ENCODE data around the gene AUTS2. TPM values are rescaled to one million over a fixed set of nuclear protein-coding genes. Genes with fewer than 3 reads are reported as not detected.
"Not testable (repeated sequence)": the region's sequence is repeated elsewhere in the genome, so short reads cannot be mapped to it uniquely, and the experiment has no call there.

Gene AUTS2
- total RNA-seq, 1 experiment from 2014 or later, result 4.6 TPM

DNA sequence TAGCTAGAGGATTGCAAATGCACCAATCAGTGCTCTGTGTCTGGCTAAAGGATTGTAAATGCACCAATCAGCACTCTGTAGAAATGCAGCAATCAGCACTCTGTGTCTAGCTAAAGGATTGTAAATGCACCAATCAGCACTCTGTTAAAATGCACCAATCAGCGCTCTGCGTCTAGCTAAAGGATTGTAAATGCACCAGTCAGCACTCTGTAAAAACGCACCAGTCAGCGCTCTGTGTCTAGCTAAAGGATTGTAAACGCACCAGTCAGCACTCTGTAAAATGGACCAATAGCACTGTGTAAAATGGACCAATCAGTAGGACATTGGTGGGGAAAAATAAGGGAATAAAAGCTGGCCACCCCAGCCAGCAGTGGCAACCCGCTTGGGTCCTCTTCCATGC is 187.9 kb downstream of the AUTS2 start:
- DNase-seq (ENCODE audit: low read depth), result not testable (repeated sequence)

DNA sequence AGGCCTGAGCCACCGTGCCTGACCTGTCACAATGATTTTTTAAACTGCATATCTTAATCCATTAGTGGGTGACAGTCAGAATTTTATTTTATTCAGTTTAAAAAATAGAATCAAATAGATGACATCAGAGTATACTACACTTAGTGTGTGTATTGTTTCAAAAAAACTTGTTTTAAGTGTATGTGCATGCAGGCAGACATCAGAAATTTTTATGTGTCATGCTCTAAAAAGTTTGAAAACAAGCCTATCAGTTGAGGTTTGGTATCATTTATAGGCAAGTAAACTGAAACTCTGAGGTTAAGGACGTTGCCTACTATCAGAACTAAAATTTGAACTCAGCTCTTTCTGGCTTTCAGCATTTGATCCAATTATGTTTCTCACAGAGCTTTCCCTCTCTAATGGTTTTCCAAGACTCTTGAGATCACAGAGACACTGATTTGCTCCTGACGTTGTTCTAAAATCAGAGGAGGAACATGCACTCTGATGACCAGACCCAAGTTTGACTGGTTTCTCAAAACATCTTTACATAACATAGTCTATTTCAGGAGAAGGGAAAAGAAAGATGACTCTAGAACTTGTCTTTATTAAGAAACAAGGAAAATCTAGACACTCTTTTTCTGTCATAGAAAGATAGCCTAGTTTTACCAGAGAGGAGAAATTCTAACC is 188.6 kb downstream of the AUTS2 start:
- no peak for DNase-seq (ENCODE audit: low read depth)

DNA sequence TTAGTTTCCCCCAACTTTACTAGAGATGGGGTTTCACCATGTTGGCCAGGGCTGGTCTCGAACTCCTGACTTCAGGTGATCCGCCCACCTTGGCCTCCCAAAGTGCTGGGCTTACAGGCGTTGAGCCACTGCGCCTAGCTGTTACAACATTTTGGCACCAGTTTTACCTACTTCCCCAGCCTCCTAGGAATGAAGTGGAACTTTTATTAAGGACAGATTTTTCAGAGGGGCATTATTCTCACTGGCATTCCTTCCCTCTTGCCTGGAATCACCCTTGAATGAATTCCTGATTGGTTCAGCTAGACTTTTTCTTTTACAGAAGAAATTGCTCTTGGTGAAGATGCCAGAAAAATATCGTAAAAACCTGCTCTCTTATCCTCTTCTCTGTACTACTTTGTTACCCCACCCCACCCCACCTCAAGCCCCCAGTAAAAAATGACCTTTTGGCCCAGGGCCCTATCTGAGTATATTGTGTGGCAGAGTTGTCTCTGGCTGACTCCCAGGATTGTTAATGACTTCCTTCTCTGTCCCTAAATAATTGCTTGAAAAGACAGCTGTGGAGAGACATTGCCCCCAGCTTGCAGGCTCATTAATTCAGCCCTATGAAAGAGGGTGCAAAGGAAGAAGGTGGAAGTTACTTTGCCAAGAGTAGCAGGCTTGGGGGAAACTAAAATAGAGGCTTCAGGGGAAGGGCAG is 189.6 kb downstream of the AUTS2 start:
- no peak for DNase-seq (ENCODE audit: low read depth)

DNA sequence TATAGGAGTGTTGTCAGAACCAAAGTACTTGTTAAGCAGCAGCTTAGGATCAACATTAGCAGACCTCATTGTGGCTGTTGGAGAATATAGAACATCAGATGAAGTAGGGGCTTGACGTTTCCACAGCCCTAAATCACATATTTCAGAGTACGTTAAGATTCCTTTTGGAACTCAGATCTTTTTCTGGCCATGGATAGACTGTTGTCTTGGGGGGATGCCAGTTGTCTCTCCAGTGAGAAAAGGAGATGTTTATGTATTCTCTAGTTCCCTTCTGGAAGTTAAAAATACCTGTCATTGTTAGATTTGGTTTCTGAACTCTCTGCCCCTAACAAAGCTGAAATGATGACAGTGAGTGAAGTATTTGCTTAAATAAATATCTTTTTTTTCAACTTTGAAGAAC is 191.3 kb downstream of the AUTS2 start:
- DNase-seq (ENCODE audit: low read depth), result no peak

DNA sequence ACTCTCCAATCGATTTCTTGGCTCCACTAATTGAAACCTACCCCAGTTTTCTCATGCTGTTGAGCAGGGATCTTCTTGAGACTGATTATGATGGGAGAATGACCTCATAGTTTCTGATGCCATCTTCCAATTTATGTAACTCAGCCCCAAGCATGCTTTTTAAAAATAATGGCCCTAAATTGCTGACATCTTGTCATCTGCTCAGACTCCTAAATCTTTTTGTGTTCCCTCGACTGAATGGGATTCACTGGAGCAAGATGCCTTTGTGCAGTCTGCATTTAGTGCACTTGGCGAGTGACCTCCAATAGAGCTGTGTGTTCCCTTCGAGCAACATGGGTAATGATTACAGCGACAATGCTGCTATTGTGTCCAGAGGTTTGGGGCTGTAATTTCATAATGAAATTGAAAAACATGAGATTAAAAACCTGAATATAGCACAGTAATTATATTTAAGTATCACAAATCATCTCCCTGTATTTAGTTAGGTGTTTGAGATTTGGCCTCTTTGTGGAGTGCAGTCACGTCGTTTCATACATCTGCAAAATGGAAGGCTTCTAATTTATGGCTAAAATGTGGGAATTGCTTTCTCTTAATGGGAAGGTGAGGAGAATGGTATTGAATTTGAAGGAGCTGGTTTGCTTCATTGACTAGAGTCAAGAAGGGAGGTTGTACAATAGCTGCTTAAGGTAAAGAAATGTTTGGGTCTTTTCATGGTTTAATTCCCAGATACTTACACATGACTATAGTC is 192.9 kb downstream of the AUTS2 start:
- DNase-seq (ENCODE audit: low read depth), result no peak

DNA sequence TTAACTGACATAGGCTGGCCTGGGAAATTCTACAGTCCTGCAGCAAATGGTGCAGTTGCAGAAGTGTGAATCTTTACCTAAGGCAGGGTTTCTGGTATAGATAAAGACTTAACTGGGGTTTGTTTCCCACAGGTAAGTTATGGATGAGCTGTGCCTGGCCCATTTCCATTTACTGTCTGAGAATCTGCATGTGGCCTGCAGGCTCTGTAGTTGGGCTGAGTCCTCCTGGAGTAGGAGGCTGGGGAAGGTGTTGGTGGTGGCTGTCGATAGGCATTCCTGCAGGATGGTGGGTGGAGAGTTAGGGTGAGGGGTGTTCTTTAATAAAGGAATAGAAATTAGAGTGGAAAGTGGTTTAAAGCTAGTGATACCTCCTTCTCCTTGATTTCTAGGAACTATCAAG is 193.5 kb downstream of the AUTS2 start:
- DNase-seq (ENCODE audit: low read depth), result no peak

DNA sequence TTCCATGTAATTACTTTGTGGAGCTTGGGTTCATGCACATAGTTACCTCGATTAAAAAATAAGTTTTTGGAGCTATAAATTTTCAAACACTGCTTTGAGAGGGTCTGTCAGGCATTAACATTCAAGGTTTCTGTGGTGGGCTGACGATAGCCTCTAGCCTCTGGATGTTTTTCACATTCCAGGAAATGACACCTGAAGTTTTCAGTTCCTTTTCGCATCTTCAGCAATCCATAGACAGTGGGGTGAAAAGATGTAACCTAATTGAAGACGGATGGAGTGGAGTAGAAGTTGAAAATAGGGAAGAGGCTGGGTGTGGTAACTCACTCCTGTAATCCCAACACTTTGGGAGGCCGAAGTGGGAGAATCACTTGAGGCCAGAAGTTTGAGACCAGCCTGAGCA is 197.7 kb downstream of the AUTS2 start:
- no peak for DNase-seq (ENCODE audit: low read depth)

DNA sequence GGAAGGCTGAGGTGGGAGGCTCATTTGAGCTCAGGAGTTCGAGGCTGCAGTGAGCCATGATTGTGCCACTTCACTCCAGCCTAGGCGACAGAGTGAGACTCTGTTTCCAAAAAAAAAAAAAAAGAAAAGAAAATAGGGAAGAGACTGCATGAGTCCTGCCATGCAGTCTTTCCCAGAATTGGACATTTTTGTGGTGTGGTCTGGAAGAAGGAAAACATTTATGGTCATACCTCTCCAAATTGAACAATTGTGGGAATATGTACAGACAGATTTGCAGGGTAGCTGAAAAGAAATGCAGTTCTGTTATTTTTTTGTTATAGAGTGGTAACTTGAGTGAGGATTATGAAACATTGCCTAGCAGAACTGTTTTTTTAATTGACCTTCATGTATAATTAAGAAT is 198.1 kb downstream of the AUTS2 start:
- DNase-seq (ENCODE audit: low read depth), result no peak

DNA sequence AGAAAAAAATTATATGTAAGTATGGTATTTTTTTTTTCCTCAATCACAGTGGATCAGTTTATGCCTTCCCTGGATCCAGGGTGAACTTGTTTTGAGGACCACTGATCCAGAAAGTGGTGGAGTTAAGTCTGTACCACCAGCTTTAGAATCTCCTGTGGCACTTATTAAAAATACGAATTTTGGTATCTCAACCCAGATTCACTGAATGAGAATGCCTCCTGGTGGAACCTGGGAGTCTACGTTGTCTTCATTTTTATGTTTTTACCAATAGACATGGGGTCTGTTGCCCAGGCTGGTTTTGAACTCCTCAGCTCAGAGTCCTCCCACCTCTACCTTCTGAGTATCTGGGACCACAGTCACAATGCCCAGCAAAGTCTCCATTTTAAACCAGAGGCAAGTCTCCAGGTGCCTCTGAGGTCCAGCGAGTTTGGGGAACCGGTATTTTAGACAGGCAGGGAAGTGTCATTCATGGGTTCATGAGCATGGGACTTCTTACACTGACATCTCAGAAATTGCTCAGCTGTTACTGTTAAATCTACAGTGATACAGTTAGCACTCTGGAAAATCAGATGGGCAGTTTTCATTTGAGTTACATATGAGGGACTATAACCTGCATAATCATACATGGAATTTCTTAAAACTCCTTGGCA is 200.9 kb downstream of the AUTS2 start:
- DNase-seq (ENCODE audit: low read depth), result no peak

DNA sequence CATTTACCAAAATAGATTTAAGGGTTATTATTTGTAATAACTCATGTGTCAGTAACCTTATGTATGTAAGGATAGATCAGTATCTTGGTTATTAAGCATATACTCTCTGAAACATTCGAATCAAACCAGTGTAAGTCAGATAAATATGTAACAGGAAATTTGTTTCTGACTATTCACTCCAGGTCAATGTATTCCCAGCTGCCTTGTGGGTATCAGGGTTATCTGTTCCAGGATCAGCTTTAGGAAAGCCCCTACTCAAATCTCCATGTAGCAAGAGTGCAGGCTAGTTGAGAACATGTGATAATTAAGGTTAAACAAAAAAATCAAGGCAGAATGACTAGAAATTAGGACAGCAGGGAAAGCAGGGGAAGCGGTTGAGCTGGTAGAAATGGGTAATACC is 201.7 kb downstream of the AUTS2 start:
- DNase-seq (ENCODE audit: low read depth), result no peak

DNA sequence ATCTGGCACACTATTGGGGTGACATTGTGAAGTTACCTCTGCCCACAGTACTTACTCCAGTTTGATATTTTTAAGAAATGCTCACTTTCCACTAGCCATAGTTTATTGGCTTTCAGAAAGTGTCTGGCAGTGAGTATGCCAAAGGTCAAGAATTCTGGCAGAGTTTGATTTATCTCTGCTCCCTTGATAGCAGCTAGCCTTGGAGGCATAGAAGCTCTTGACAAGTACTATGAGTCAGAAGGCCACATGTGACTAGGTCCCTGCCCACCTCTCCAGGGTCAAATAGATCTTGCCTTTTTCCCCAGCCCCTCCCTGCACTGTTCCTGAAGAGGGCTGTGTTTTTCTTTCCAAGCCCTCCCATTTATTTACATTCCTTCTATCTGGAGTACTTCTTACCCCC is 202.2 kb downstream of the AUTS2 start:
- DNase-seq (ENCODE audit: low read depth), result no peak

DNA sequence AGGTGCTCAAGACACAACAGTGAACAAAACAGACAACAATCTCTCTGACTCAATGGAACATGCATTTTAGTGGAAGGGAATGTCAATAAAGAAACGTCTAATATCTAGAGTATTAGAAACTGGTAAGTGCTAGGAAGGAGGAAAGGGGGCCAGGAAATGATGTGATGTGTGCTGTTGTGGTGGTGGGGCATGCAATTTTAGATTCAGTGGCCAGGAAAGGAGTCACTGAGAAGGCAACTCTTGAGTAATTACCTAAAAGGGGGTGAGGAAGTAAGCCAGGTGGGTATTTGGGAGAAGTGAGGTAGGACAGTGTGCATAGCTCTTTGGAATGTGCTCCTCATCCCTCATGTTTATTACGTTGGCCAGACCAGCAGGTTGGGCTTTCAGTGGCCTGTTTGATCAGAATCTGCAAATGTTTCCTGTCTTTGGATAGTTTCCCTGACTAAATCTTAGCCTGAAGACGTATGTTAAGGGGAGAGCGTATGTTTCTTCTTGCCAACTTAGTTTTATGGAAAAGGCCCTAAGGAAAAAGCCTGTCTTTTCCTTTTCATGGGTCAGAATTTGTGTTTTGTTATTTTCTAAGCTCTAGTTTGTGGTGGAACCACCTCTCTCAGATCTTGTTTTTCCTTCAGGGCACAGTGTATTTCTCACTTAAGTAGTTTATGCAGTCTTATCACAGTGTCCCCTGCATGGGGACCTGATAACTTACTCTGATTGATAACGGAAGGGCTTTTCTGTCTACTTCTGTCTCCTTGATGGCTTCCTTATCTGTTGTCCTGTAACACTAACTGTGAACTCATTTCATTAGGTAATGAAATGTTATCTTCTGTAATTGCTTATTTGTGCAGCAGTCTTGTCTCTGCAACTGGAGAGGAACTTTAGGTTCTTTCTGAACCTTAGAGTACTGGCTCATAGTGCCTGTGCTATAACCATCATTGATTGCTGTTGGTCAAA is 203.7 kb downstream of the AUTS2 start:
- no peak for DNase-seq (ENCODE audit: low read depth)

DNA sequence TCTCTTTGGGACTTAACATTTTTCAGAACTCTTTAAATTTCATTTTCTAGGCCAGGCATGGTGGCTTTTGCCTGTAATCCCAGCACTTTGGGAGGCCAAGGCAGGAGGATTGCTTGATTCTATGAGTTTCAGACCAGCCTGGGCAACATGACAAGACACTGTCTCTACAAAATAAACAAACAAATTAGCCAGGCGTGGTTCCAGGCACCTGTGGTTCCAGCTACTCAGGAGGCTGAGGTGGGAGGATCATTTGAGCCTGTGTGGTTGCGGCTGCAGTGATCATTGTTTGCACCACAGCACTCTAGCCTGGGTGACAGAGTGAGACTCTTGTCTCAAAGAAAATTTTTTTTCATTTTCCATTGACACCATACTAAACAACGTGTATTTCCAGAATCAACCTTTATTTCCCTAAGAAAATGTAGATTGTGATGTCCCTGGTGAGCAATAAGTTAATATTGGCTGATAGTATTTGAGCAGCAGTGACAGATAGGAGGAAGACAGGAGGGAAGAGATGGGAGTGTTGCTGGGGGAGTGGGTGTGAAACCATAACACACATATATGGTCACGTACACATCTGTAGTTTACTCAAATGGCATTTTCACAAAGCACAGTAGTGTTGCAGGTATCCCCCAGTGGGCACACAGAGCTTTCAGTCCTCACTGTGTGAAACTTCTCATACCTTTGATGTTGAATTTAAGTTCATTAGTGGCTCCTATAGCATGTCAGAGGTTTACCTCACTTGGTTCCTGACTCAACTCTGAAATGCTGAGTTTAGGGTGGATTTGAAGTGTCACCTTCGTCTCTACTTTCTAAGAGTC is 205.6 kb downstream of the AUTS2 start:
- no peak for DNase-seq (ENCODE audit: low read depth)

DNA sequence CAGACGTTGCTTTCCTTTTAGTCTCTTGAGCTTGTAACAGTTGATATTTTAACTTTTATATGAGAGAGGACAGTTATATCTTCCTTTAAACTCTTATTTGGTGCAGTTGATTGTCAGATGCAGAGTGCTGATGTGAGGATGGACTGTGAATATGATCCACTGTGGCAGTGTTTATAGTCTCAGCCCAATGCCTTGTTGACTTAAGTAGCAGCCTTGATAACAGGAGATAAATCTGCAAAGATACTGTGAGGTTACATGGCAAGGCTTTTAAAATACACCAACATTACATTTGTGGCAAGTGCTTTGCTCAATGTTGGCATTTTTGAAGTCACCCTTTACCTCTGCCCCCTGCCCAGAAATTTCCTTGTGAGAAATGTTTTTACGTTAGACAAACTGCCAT is 206.7 kb downstream of the AUTS2 start:
- DNase-seq (ENCODE audit: low read depth), result no peak

DNA sequence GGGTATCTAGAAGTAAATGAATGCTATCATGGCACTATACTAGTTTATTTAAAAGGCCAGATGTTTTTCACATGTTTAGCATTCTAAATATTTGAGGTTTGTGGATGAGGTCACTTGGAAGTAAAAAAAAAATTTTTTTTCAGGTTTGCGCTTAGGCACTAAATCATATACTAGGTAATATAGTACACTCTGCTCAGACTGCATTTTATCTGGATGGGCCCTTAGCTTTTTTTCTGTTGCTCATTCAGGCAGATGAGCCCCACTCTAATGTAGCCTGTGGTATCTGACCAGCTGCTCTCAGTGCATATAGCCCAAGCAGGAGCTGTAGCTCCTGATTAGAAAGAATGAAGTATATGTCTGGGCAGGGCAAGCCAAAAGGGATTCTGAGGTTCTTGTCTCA is 210.1 kb downstream of the AUTS2 start:
- no peak for DNase-seq (ENCODE audit: low read depth)

DNA sequence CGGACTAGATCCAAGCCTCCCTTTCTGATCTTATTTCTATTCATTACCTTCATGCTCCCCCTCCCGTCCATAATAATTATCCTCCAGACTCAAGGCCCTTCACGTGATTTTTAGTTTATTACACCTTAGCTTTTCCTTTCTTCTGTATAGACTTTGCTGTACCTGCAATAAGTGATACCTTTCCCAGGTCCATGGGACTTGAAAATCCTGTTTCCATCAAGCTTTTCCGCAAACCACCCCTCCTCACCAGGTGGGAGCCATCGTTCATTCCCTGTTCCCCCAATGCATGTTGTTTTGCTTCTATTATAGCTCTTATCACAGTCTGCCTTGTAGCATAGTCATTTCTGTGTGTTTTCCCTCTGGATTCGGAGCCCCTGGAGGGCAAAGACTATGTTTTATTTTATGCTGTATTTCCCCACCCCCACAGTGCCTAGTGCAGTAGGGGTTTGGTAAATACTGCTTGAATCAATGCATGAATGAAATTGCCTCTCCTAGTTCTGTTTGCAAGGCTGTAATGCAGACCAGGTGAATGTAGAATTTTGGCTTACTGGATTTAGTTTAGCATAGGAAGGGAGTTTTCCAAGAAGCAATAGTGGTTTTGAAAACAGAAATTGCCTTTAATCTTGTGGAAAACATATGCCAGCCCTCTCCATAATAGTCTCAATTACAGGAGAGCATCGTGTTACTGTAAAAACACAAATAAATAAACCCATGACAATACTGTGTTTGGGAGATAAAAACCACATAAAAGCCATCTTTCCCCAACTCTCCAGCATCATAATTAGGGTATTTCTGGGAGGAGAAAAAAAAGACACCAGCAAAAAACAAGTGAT is 213.4 kb downstream of the AUTS2 start:
- no peak for DNase-seq (ENCODE audit: low read depth)

DNA sequence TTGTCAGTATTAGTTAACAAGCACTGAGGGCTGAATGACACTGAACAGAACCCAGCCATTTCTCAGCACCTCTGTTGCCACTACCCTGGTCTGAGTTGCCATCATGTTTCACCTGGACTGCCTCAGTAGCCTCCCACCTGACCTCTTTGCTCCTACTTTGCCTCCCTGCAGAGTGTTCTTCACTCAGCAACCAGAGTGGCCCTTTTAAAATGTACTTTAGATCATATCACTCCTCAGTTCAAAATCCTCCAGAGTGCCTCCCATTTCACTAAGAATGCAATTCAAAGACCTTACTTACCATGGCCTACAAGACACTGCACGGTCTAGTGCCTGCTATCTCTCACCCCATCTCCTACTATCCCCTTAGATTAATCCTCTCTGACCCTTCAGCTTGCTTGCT is 214.5 kb downstream of the AUTS2 start:
- DNase-seq (ENCODE audit: low read depth), result no peak

DNA sequence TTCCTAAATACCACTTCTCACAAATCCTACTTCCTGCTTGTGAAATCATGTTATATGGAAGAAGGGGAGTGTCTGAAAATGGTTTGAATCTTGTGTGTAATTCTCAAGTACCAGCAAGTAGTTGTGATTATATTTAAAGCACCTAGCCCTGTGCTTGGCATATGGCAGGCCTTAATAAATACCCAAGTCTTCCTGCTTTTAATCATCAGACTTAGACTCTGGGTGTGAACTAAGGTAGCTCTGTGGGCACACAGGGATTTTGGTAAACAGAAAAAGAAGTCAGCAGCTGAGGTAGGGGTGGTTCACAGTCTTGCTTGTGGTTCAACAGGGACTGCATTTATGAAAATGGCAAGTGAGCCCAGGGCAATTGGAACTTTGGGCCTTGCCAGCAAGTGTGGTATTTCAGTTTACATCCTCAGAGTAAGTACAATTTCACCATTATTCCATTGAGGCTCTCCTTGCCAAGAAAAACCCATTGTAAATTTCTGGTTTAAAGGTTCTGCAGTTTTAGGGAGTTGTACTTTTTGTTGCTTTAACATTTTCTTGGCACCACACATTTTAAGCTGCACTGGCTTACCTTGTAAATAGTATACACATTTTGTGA is 215.5 kb downstream of the AUTS2 start:
- DNase-seq (ENCODE audit: low read depth), result no peak

DNA sequence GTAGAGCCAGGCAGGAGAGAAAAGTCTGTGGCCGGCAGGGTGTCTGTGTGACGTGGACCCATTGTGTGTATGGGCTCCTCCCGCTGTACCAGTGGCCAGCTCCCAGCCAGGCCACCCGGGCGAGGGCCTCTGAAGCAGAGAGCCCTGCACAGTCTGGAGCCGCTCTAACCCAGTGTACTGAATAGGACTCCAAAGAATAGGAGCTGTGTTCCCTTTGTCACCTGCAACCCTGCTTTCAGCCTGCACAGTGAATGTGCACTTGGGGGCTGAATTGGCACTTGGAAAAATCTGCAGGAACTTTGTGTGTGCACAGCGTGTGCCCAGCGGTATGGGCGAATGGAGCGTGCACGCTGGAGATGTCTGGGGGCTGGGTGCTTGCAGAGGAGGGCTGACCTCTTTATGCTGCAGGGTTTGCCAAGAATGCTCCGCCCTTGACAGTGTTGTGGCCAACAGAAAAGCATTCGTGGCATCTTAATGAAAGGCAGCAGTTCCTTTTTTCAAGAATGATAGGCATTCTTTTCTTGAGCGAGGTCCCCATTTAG is 216.2 kb downstream of the AUTS2 start:
- DNase-seq (ENCODE audit: low read depth), result no peak

Measured in LHCN-M2 (cell line).